DND-41 (cell line): Measurements from ENCODE around the gene VPS4B.

Experiments
- ATAC-seq: fragments of 200-7000 bp; cut with Tn5 transposase; 3 replicates; pipeline ENCODE4 v1.9.1; 2021; ENCODE audit warnings: low read depth; ENCODE audit not compliant: insufficient read depth
- DNase-seq: peaks from one replicate; pipeline ENCODE4 v3.0.0-alpha.2; 2020
- H2AFZ ChIP-seq: 2 replicates; pipeline ENCODE4 v1.6.0; 2012; ENCODE audit warnings: low read depth, low read length
- H3K27ac ChIP-seq: 2 replicates; pipeline ENCODE4 v1.5.1; 2012; ENCODE audit warnings: low read length, inconsistent platforms
- H3K27me3 ChIP-seq: fragments of 200-600 bp; sonication (generic); 2 replicates; pipeline ENCODE4 v1.6.0; 2012; ENCODE audit warnings: low read length, mild to moderate bottlenecking, inconsistent platforms; ENCODE audit not compliant: insufficient read depth, poor library complexity
- H3K36me3 ChIP-seq: 2 replicates; pipeline ENCODE4 v1.5.1; 2012; ENCODE audit warnings: low read length, inconsistent platforms; ENCODE audit not compliant: insufficient read depth
- H3K4me1 ChIP-seq: 2 replicates; pipeline ENCODE4 v1.5.1; 2012; ENCODE audit warnings: mild to moderate bottlenecking, low read length; ENCODE audit not compliant: insufficient read depth
- H3K4me2 ChIP-seq: 2 replicates; pipeline ENCODE4 v1.6.0; 2012; ENCODE audit warnings: mild to moderate bottlenecking, moderate library complexity, low read length, inconsistent platforms; ENCODE audit not compliant: insufficient read depth
- H3K4me3 ChIP-seq, 2 experiments: fragments of 200-600 bp in 1 of 2; shearing (Covaris generic) in 1 of 2; 2 replicates each; pipeline ENCODE4 v1.5.1; 2012 to 2016; ENCODE audit warnings: inconsistent platforms in 2 of 2, low read length in 2 of 2, mild to moderate bottlenecking in 2 of 2, low read depth in 1 of 2, moderate library complexity in 1 of 2
- H3K79me2 ChIP-seq: 2 replicates; pipeline ENCODE4 v1.6.0; 2012; ENCODE audit warnings: low read length, inconsistent platforms; ENCODE audit not compliant: insufficient read depth
- H3K9ac ChIP-seq: 2 replicates; pipeline ENCODE4 v1.6.0; 2012; ENCODE audit warnings: low read depth, mild to moderate bottlenecking, inconsistent platforms, low read length, moderate library complexity
- H3K9me3 ChIP-seq: 2 replicates; pipeline ENCODE4 v1.5.1; 2012; ENCODE audit warnings: low read length, moderate library complexity, mild to moderate bottlenecking, inconsistent platforms; ENCODE audit not compliant: insufficient read depth, severe bottlenecking
- H4K20me1 ChIP-seq: 2 replicates; pipeline ENCODE4 v1.6.0; 2012; ENCODE audit warnings: low read length; ENCODE audit not compliant: insufficient read depth
- EZH2 ChIP-seq: IDR thresholded peaks from 3 replicates; pipeline ENCODE4 v1.6.1; 2012; ENCODE audit warnings: borderline replicate concordance, low read depth, mild to moderate bottlenecking, moderate library complexity, low read length, inconsistent platforms; ENCODE audit not compliant: severe bottlenecking
- TF ChIP-seq, protein P1 (sequence below): IDR thresholded peaks from 2 replicates; pipeline ENCODE4 v1.5.1; 2012; ENCODE audit warnings: borderline replicate concordance, low read length, moderate library complexity, mild to moderate bottlenecking; ENCODE audit not compliant: poor library complexity, severe bottlenecking; ENCODE audit errors: extremely low read depth

VPS4B gene

GRCh38 chr18:63422087-63422863 lies at the start of gene VPS4B:
Gene VPS4B, minus strand, starts transcription at chr18:63422476. Its CDS starts 217 bp downstream, at chr18:63422259.
- Histone ChIP-seq H3K9ac (peak within 1 kb of the TSS; percentile 68), H3K27ac (peak within 1 kb of the TSS; percentile 93), H3K4me2 (peak within 1 kb of the TSS; percentile 97), H3K36me3 (peaks cover 25% of the 10 kb centered on the region), H4K20me1 (peaks cover 18% of the 10 kb centered on the region), H3K4me1 (peaks cover 30% of the 10 kb centered on the region), H3K79me2 (peaks cover 49% of the 10 kb centered on the region), H3K4me3 (peak within 1 kb of the TSS; percentile 90 to 93), H2AFZ (peak within 1 kb of the TSS; percentile 90), H3K27me3 (no peaks in the 10 kb centered on the region), H3K9me3 (no peaks in the 10 kb centered on the region)
- ATAC-seq (peak; percentile 95), DNase-seq (peak; percentile 100)
- no peak for TF ChIP-seq EZH2
- TF ChIP-seq, protein P1, sequence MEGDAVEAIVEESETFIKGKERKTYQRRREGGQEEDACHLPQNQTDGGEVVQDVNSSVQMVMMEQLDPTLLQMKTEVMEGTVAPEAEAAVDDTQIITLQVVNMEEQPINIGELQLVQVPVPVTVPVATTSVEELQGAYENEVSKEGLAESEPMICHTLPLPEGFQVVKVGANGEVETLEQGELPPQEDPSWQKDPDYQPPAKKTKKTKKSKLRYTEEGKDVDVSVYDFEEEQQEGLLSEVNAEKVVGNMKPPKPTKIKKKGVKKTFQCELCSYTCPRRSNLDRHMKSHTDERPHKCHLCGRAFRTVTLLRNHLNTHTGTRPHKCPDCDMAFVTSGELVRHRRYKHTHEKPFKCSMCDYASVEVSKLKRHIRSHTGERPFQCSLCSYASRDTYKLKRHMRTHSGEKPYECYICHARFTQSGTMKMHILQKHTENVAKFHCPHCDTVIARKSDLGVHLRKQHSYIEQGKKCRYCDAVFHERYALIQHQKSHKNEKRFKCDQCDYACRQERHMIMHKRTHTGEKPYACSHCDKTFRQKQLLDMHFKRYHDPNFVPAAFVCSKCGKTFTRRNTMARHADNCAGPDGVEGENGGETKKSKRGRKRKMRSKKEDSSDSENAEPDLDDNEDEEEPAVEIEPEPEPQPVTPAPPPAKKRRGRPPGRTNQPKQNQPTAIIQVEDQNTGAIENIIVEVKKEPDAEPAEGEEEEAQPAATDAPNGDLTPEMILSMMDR = peak; percentile 19

DNA sequence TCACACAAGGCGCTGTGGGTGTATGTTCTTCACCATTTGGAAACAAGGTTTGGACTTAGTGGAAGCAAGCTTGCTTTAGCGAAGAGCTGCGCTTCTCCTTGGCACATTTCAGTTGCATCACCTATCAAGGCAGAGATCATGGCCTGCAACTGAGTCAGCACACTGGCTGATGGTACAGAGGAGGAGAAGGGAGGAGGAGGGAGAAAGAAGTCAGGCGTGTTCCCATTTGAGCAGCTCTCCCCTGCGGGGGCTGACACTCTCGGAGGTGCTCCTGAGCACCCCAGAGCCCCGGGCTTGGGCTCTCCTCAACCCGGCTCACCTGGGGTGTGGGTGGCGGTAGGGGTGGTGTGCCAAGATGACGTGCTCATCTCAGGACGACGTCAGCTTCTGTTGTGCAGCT lies 48.5 kb upstream of the VPS4B start:
- no peaks in the 10 kb centered on the region for H3K9me3 ChIP-seq
- no peak overlapping the region for H3K27ac ChIP-seq
- H2AFZ ChIP-seq = no peak overlapping the region
- peaks cover 10% of the 10 kb centered on the region for H3K27me3 ChIP-seq
- H3K4me3 ChIP-seq = no peak overlapping the region
- no peak overlapping the region for H3K9ac ChIP-seq
- H3K4me1 ChIP-seq = no peaks in the 10 kb centered on the region
- DNase-seq (no peak), ATAC-seq (no peak)
- H3K79me2 ChIP-seq = no peaks in the 10 kb centered on the region
- H3K4me2 ChIP-seq = no peak overlapping the region
- H4K20me1 ChIP-seq = no peaks in the 10 kb centered on the region
- H3K36me3 ChIP-seq = no peaks in the 10 kb centered on the region
- TF ChIP-seq EZH2 = no peak
- TF ChIP-seq, protein P1 = no peak

GRCh38 chr18:63468575-63468974 lies 46.3 kb upstream of the VPS4B start:
- no peak for ATAC-seq
- Histone ChIP-seq H3K27ac (no peak overlapping the region), H3K4me1 (no peaks in the 10 kb centered on the region), H3K4me2 (no peak overlapping the region), H4K20me1 (no peaks in the 10 kb centered on the region), H3K79me2 (no peaks in the 10 kb centered on the region), H3K9me3 (no peaks in the 10 kb centered on the region), H2AFZ (no peak overlapping the region), H3K4me3 (no peak overlapping the region), H3K9ac (no peak overlapping the region), H3K27me3 (peaks cover 8% of the 10 kb centered on the region), H3K36me3 (no peaks in the 10 kb centered on the region)
- TF ChIP-seq EZH2 = no peak
- TF ChIP-seq, protein P1 = no peak
- no peak for DNase-seq
